T-helper 1 cell treated with Interleukin-12 subunit alpha and Interleukin-12 subunit beta and Interleukin-4 antibody, amounts not matched to agents 30 ng/mL and 1 ng/mL, for 36 hours (primary cell): Measurements from ENCODE around the gene HELZ. TPM values are rescaled to one million over a fixed set of nuclear protein-coding genes. Genes with fewer than 3 reads are reported as not detected.

ENCODE experiments used
- intact Hi-C: fragments of 100-400 bp; cut with micrococcal nuclease; formaldehyde crosslinking; loops from one replicate; pipeline ENCODE4 v1.15.1; 2024
- total RNA-seq: library from RNA; stranded (reverse); gene quantifications from 2 replicates; pipeline ENCODE4 v1.2.3, GENCODE V29; 2022

Gene HELZ
- total RNA-seq, 1 donor from 2014 or later, result 85.8 TPM

GRCh38 chr17:67092291-67092690 is 152.7 kb downstream of the HELZ start:
- intact Hi-C loops, result no loop called here

DNA sequence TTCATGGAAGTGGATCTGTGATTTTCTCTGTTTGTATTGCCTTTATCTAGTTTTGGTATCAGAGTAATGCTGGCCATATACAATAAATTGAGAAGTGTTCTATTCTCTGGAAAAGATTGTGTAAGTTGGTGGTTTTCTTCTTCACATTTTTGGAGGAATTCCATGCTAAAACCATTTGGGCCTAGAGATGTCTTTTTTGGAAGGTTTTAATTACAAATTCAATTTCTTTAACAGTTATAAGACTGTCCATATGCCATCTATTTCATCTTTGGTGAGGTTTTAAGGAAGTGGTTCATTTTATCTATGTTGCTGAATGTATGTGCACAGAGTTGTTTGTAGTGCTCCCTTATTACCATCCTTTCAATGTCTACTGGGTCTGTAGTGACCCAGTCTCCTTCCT is 154.7 kb downstream of the HELZ start:
- intact Hi-C loops, result no loop called here

DNA sequence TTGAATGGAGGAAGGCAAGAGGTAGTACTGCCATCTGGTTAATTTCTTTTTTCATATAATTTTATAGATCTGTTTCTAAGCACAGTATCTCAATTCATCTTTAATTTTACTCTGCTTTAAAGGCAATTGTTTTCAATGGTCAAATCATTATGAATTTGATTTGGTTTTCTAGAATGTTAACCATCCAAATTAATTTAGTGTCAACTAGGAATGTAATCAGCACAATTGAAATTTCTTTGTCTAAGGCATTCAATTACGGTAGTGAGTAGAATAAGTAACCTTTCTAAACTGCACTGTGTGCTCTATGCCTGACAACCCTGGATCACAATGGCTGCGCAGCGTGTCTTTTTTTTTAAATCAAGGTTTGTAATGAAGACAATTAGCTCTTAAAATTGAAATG is 156.4 kb downstream of the HELZ start:
- intact Hi-C loops, result no loop called here

- intact Hi-C loops, result no loop called here
These were observed 159.6 kb downstream of the HELZ start for GRCh38 chr17:67085406-67085805.

GRCh38 chr17:67082107-67082506 is 162.9 kb downstream of the HELZ start:
- intact Hi-C loops, result no loop called here

DNA sequence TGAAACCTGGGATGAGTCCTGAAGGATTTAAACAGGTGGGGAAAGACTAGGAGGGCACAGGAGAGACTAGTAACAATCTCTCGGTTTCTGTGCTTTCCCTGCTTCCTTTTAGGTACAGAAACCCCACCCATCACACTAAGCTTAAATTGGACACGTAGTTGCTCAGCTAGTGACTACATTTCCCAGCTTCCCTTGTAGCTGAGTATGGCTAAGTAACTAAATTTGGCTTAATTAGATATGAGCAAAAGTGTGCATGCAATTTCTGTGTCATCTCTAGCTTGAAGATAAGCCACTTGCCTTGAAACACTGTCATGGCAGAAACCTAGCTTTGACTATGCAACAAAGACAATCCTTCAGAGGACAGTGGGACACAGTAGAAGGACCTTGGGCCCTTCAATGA is 164.2 kb downstream of the HELZ start:
- intact Hi-C loops, result no loop called here

- intact Hi-C loops, result no loop called here
These were observed 165.5 kb downstream of the HELZ start for GRCh38 chr17:67079491-67079890.

GRCh38 chr17:67078292-67078691 is 166.7 kb downstream of the HELZ start:
- intact Hi-C loops, result no loop called here

GRCh38 chr17:67076290-67076689 is 168.7 kb downstream of the HELZ start:
- intact Hi-C loops, result no loop called here

- intact Hi-C loops, result no loop called here
These were observed 170.2 kb downstream of the HELZ start for GRCh38 chr17:67074781-67075180.

DNA sequence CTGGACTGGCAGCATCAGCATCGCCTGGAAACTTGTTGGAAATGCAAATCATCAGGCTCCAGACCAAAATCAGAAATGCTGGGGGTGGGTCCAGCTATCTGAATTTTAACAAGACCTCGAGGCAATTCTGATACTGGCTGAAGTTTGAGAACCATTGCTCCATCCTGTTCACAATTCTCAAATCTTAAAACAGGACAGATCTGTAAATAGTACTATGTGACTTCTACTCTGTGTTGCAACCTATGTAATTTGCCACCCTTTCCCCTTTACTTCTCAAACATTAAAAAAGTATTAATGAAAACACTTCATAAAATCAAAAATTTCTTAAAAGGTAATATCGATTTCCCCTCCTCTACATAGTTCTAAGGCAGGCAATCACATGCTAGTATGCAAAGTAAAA is 172.1 kb downstream of the HELZ start:
- intact Hi-C loops, result no loop called here

DNA sequence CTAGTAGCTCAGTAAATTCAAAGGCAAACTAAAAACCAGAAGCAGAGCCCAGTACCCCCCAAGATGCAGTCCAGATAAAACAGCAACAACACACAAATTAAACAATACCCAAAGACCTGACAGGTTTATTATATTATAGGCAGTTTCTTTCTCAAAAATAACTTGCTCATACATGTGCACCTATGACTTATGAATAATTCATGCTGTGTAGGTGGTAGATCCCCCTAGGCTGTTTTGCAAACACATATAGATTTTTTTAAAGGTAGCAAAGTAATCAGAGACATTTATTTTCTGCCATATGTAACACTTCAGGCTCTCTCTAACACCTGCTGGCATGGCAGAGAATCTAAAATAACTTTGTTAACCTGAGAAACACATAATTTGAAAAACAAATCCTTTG is 173.4 kb downstream of the HELZ start:
- intact Hi-C loops, result no loop called here

DNA sequence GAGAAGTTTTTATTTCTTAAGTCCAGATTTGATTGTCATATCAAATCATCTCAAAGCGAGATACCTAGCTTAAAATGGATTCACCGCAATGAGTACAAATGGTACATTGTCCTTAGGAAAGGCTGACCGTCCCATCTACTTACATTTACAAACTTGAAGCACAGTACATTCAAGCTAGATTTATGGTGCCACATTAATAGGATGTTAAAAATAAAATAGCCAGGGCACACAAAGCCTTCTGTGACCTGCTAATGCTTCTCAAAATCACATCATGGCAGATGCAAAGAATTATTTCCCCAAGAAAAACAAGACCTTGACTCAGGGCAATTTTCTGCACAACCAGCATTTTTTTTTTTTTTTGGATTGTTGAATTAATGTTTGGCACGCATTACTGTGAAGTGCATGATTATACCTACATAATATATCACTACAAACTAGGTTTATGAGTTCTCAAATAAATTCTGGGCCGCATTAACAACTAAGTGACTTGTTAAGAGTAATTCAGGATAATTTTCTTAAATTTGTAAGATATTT is 175.3 kb downstream of the HELZ start:
- intact Hi-C loops, result no loop called here

DNA sequence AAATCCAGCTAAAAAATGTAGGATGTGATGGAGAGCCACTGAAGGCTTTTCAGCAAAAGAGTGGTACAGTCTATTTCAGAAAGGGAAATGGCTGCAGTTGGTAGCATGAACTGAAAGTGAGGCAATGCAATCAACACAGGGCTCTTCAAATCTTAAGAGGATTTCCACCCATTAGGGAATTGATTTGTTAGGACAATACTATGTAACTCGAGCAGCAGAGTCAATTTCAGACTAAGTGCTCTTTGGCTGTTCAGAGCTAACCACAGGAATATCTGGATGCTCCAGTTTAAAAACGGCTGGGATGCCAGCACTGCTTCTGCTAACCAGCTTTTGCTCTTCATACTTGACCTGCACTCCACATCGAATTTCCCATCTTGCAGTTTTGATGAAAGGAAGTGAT is 176.0 kb downstream of the HELZ start:
- intact Hi-C loops, result no loop called here

DNA sequence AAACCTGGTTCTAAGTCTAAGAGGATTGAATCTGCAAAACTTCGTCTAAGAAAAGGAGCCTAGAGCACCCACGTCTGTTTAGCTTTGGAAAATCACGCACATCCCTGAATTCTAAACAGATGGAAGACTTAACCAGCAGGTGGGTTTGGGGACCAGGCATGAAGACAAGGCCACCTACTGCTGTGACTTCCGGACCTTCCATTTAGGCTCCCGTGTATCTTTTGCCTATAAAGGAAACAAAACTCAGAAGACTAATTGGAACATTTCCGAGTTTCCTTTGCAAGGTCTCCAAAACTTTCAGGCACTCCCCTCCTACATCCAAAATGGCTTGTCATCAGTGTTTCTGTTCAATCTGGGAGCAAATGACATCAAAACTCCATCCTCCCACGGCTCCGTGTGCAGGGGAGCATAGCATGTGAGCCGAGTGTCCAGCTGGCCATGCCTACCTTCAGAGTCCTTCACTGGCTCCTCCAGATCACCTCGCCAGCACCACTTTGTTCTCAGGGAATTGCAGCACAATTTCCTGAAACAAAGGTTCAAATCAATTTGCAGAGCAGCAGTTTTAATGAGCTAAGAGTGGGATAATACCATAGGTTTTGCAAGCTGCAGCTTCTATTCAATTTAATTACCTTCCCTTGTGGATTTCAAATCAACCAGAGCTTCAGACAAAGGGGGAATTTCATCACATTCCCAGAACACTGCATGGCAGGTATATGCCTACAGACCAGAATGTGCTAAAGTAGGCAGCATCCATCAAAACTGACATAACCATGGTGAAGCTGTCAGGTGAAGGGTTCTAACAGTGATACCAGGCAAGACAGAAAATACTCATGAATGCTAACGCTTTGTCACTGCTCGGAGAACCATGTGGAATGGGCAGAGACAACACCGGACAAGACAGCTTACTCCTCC is 177.2 kb downstream of the HELZ start:
- intact Hi-C loops, result no loop called here

GRCh38 chr17:67066717-67067116 is 178.3 kb downstream of the HELZ start:
- intact Hi-C loops, result no loop called here

DNA sequence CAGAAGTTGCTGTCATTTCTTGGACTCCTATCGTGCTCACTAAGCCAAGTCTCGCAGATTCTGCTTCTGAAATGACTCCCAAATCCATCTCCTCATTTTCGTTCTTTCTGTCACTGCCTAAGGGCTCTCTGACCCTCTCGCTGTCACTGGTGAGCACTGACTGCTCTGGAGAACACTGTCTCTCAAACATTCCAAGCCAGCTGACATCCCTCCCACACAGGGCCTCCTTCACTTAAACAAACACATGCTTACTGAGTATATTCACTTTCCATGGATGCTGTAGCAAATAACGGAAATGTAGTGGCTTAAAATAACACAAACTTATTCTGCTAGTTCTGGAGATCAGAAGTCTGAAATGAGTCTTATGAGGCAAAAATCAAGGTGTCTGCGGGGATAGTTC is 181.9 kb downstream of the HELZ start:
- intact Hi-C loops, result no loop called here

GRCh38 chr17:67059372-67059771 is 185.6 kb downstream of the HELZ start:
- intact Hi-C loops, result no loop called here

DNA sequence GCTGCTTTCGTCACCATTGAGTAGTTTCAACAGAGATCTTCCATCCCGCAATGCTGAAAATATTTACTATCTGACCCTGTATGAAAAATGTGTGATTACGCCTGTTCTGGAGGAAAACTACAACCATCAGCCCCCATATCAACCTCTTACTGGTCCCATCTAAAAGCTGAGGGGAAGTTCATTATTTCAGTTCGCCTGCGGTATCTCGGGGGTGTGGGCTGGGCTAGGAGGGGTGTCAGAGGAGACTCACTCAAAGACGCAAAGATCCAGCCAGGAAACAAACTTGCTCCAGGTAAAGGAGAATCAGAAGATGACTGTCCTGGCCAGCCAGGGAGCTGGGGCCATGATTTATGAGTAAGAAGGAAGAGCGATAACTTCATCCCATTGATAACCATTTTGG is 187.0 kb downstream of the HELZ start:
- intact Hi-C loops, result no loop called here

GRCh38 chr17:67056746-67057490 is 188.1 kb downstream of the HELZ start:
- intact Hi-C loops, result no loop called here

DNA sequence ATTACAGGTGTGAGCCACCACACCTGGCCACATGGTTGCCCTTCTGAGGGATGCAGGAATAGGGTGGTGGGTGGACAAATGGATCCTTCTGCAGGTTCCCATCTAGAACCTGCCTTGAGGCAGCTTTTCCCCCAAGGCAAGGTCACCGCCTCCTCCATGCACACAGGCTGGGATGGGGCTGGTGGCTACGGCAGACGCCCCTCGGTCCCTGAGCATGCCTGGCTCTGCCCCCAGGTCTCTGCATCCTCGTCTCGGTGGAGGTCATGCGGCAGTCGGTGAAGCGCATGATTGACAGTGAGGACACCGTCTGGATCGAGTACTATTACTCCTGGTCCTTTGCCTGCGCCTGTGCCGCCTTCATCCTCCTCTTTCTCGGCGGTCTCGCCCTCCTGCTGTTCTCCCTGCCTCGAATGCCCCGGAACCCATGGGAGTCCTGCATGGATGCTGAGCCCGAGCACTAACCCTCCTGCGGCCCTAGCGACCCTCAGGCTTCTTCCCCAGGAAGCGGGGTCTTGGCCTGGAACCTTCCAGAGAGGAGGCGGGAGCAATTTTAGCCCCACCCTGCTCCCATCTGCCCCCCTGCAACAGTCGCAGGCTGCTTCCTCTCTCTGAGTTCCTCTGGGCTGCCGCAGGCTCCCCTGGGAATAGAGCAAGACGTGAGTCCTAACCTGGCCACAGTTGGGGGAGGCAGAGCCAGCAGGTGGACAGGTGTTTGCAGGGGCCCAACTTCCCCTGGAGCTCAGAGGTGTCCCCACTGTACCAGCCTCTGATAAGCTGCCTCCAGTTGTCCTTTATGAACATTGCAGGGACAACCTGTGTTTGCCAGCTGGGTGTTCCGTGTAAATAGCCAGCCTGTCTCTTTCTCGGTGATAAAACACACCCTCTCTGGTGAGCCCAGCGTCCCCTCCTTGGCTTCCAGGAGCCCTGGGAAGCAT is 188.9 kb downstream of the HELZ start:
- intact Hi-C loops, result no loop called here
